ENCODE data around the gene NBAS.

NBAS gene

GRCh38 chr2:15311201-15311907, 249.8 kb downstream of the NBAS start:
- H3K4me3 ChIP-seq (ENCODE audit: low read length), result no peak overlapping the region
- H3K4me1 ChIP-seq (ENCODE audit: control insufficient read depth, insufficient read depth, low read length), result no peaks in the 10 kb centered on the region
- H3K36me3 ChIP-seq (ENCODE audit: insufficient read depth, low read length), result peaks cover 13% of the 10 kb centered on the region
- H3K9ac ChIP-seq (ENCODE audit: low read depth, low read length), result no peak overlapping the region
- no peak overlapping the region for H3K4me2 ChIP-seq (ENCODE audit: low read length)
- H3K9me3 ChIP-seq (replicated peaks; ENCODE audit: low read length), result no peaks in the 10 kb centered on the region
- no peaks in the 10 kb centered on the region for H3K27me3 ChIP-seq (ENCODE audit: control insufficient read depth, insufficient read depth, low read length)

- H3K4me1 ChIP-seq (ENCODE audit: control insufficient read depth, insufficient read depth, low read length), result no peaks in the 10 kb centered on the region
- H3K4me3 ChIP-seq (ENCODE audit: low read length), result no peak overlapping the region
- H3K9ac ChIP-seq (ENCODE audit: low read depth, low read length), result no peak overlapping the region
- no peaks in the 10 kb centered on the region for H3K9me3 ChIP-seq (replicated peaks; ENCODE audit: low read length)
- H3K27me3 ChIP-seq (ENCODE audit: control insufficient read depth, insufficient read depth, low read length), result no peaks in the 10 kb centered on the region
- H3K36me3 ChIP-seq (ENCODE audit: insufficient read depth, low read length), result peaks cover 13% of the 10 kb centered on the region
- H3K4me2 ChIP-seq (ENCODE audit: low read length), result no peak overlapping the region
Observed at GRCh38 chr2:15307526-15307925, 253.6 kb downstream of the NBAS start.

GRCh38 chr2:15306706-15307105, 254.4 kb downstream of the NBAS start:
- no peaks in the 10 kb centered on the region for H3K27me3 ChIP-seq (ENCODE audit: control insufficient read depth, insufficient read depth, low read length)
- peaks cover 13% of the 10 kb centered on the region for H3K36me3 ChIP-seq (ENCODE audit: insufficient read depth, low read length)
- H3K4me1 ChIP-seq (ENCODE audit: control insufficient read depth, insufficient read depth, low read length), result no peaks in the 10 kb centered on the region
- H3K9ac ChIP-seq (ENCODE audit: low read depth, low read length), result no peak overlapping the region
- H3K9me3 ChIP-seq (replicated peaks; ENCODE audit: low read length), result no peaks in the 10 kb centered on the region
- H3K4me3 ChIP-seq (ENCODE audit: low read length), result no peak overlapping the region
- no peak overlapping the region for H3K4me2 ChIP-seq (ENCODE audit: low read length)

- no peak overlapping the region for H3K9ac ChIP-seq (ENCODE audit: low read depth, low read length)
- H3K4me2 ChIP-seq (ENCODE audit: low read length), result no peak overlapping the region
- no peaks in the 10 kb centered on the region for H3K9me3 ChIP-seq (replicated peaks; ENCODE audit: low read length)
- peaks cover 2% of the 10 kb centered on the region for H3K4me1 ChIP-seq (ENCODE audit: control insufficient read depth, insufficient read depth, low read length)
- peaks cover 13% of the 10 kb centered on the region for H3K36me3 ChIP-seq (ENCODE audit: insufficient read depth, low read length)
- H3K27me3 ChIP-seq (ENCODE audit: control insufficient read depth, insufficient read depth, low read length), result no peaks in the 10 kb centered on the region
- H3K4me3 ChIP-seq (ENCODE audit: low read length), result no peak overlapping the region
Observed at GRCh38 chr2:15303874-15304273, 257.3 kb downstream of the NBAS start.

GRCh38 chr2:15302154-15302553, 259.0 kb downstream of the NBAS start:
- no peaks in the 10 kb centered on the region for H3K9me3 ChIP-seq (replicated peaks; ENCODE audit: low read length)
- H3K9ac ChIP-seq (ENCODE audit: low read depth, low read length), result no peak overlapping the region
- H3K4me3 ChIP-seq (ENCODE audit: low read length), result no peak overlapping the region
- peaks cover 8% of the 10 kb centered on the region for H3K36me3 ChIP-seq (ENCODE audit: insufficient read depth, low read length)
- H3K4me1 ChIP-seq (ENCODE audit: control insufficient read depth, insufficient read depth, low read length), result peaks cover 3% of the 10 kb centered on the region
- no peak overlapping the region for H3K4me2 ChIP-seq (ENCODE audit: low read length)
- H3K27me3 ChIP-seq (ENCODE audit: control insufficient read depth, insufficient read depth, low read length), result no peaks in the 10 kb centered on the region

- Histone ChIP-seq H3K9ac (ENCODE audit: low read depth, low read length) (no peak overlapping the region), H3K4me3 (ENCODE audit: low read length) (no peak overlapping the region), H3K9me3 (replicated peaks; ENCODE audit: low read length) (no peaks in the 10 kb centered on the region), H3K36me3 (ENCODE audit: insufficient read depth, low read length) (peaks cover 8% of the 10 kb centered on the region), H3K4me2 (ENCODE audit: low read length) (no peak overlapping the region), H3K27me3 (ENCODE audit: control insufficient read depth, insufficient read depth, low read length) (no peaks in the 10 kb centered on the region), H3K4me1 (ENCODE audit: control insufficient read depth, insufficient read depth, low read length) (peaks cover 3% of the 10 kb centered on the region)
Observed at GRCh38 chr2:15300624-15301573, 260.2 kb downstream of the NBAS start.

- Histone ChIP-seq H3K27me3 (ENCODE audit: control insufficient read depth, insufficient read depth, low read length) (no peaks in the 10 kb centered on the region), H3K4me2 (ENCODE audit: low read length) (no peak overlapping the region), H3K9me3 (replicated peaks; ENCODE audit: low read length) (no peaks in the 10 kb centered on the region), H3K4me1 (ENCODE audit: control insufficient read depth, insufficient read depth, low read length) (peaks cover 3% of the 10 kb centered on the region), H3K9ac (ENCODE audit: low read depth, low read length) (no peak overlapping the region), H3K4me3 (ENCODE audit: low read length) (no peak overlapping the region), H3K36me3 (ENCODE audit: insufficient read depth, low read length) (peaks cover 8% of the 10 kb centered on the region)
Observed at GRCh38 chr2:15299904-15300520, 261.1 kb downstream of the NBAS start.

GRCh38 chr2:15298770-15299169, 262.4 kb downstream of the NBAS start:
- H3K27me3 ChIP-seq (ENCODE audit: control insufficient read depth, insufficient read depth, low read length), result no peaks in the 10 kb centered on the region
- no peaks in the 10 kb centered on the region for H3K9me3 ChIP-seq (replicated peaks; ENCODE audit: low read length)
- no peak overlapping the region for H3K4me2 ChIP-seq (ENCODE audit: low read length)
- H3K9ac ChIP-seq (ENCODE audit: low read depth, low read length), result no peak overlapping the region
- H3K36me3 ChIP-seq (ENCODE audit: insufficient read depth, low read length), result peaks cover 8% of the 10 kb centered on the region
- no peak overlapping the region for H3K4me3 ChIP-seq (ENCODE audit: low read length)
- H3K4me1 ChIP-seq (ENCODE audit: control insufficient read depth, insufficient read depth, low read length), result peaks cover 3% of the 10 kb centered on the region

GRCh38 chr2:15293262-15293937, 267.7 kb downstream of the NBAS start:
- no peak overlapping the region for H3K9ac ChIP-seq (ENCODE audit: low read depth, low read length)
- H3K4me2 ChIP-seq (ENCODE audit: low read length), result no peak overlapping the region
- peaks cover 13% of the 10 kb centered on the region for H3K36me3 ChIP-seq (ENCODE audit: insufficient read depth, low read length)
- no peaks in the 10 kb centered on the region for H3K27me3 ChIP-seq (ENCODE audit: control insufficient read depth, insufficient read depth, low read length)
- no peaks in the 10 kb centered on the region for H3K9me3 ChIP-seq (replicated peaks; ENCODE audit: low read length)
- H3K4me3 ChIP-seq (ENCODE audit: low read length), result no peak overlapping the region
- H3K4me1 ChIP-seq (ENCODE audit: control insufficient read depth, insufficient read depth, low read length), result no peaks in the 10 kb centered on the region

- H3K4me1 ChIP-seq (ENCODE audit: control insufficient read depth, insufficient read depth, low read length), result no peaks in the 10 kb centered on the region
- no peak overlapping the region for H3K4me3 ChIP-seq (ENCODE audit: low read length)
- H3K9ac ChIP-seq (ENCODE audit: low read depth, low read length), result no peak overlapping the region
- H3K36me3 ChIP-seq (ENCODE audit: insufficient read depth, low read length), result peaks cover 8% of the 10 kb centered on the region
- no peaks in the 10 kb centered on the region for H3K9me3 ChIP-seq (replicated peaks; ENCODE audit: low read length)
- no peak overlapping the region for H3K4me2 ChIP-seq (ENCODE audit: low read length)
- no peaks in the 10 kb centered on the region for H3K27me3 ChIP-seq (ENCODE audit: control insufficient read depth, insufficient read depth, low read length)
Observed at GRCh38 chr2:15287447-15288184, 273.5 kb downstream of the NBAS start.

Measured in skeletal muscle satellite cell (primary cell).